Lower leg skin (tissue), 4 donors: ENCODE data around the gene PLIN3. TPM values are rescaled to one million over a fixed set of nuclear protein-coding genes. Genes with fewer than 3 reads are reported as not detected.
"Not testable (repeated sequence)": the region's sequence is repeated elsewhere in the genome, so short reads cannot be mapped to it uniquely, and the experiment has no call there.

Experiments used
- DNase-seq, 2 donors: peaks; one replicate each; pipeline ENCODE4 v3.0.0-alpha.2; 2019; ENCODE audit warnings: low spot score in 2 of 2
- H3K4me3 ChIP-seq: fragments of 200-600 bp; sonication (generic); 2 replicates; pipeline ENCODE4 v1.5.1; 2017; ENCODE audit warnings: mild to moderate bottlenecking, low read depth; ENCODE audit not compliant: poor library complexity, severe bottlenecking
- CTCF ChIP-seq, 3 donors: fragments of 450-650 bp; IDR thresholded peaks; one replicate each; pipeline ENCODE4 v1.5.1; 2016; ENCODE audit warnings: antibody characterized with exemption in 3 of 3, mild to moderate bottlenecking in 3 of 3, moderate library complexity in 2 of 3
- POLR2A ChIP-seq, 2 donors: fragments of 450-650 bp; IDR thresholded peaks; one replicate each; pipeline ENCODE4 v1.6.1; 2016 to 2017; ENCODE audit warnings: antibody characterized with exemption in 2 of 2, mild to moderate bottlenecking in 1 of 2, moderate library complexity in 1 of 2
- WGBS, 2 donors: methylation state at CpG; one replicate each; pipeline ENCODE4 v1.1.5; 2018; 5-methylcytosine and 5-hydroxymethylcytosine counted together
- intact Hi-C: fragments of 100-400 bp; cut with DNase I; formaldehyde crosslinking; loops from one replicate; pipeline ENCODE4 v1.15.0; 2023; ENCODE audit warnings: low total_unique reads
- total RNA-seq, 4 donors: library from RNA; depleted of rRNA; stranded (reverse); fragments of >200 nt; gene quantifications; one replicate each; pipeline ENCODE4 v1.1.0, GENCODE V29; 2016

Gene PLIN3
- total RNA-seq, 4 donors from 2014 or later = 59.6 to 92.3 (median 68.5) TPM

- TF ChIP-seq POLR2A (IDR thresholded peaks at IDR 0.05) (no peak), CTCF (IDR thresholded peaks at IDR 0.05) (peak in 1 of 3 donors; percentile 84)
- no peak overlapping the region for H3K4me3 ChIP-seq
- 62 to 67% methylated on average over 12 of the region's 12 CpGs for WGBS, 2 donors
- peak; percentile 80 to 97 for DNase-seq
- intact Hi-C loops = loop anchor here (5.0 kb wide), 2 partner anchors 41 to 106 kb away; no protein-coding TSS in a partner anchor
Observed at GRCh38 chr19:4811328-4812131, 55.9 kb downstream of the PLIN3 start.

- no peak overlapping the region for H3K4me3 ChIP-seq
- intact Hi-C loops = loop anchor here (5.0 kb wide), 1 partner anchor 225 kb away; no protein-coding TSS in a partner anchor
- DNase-seq = no peak
- TF ChIP-seq POLR2A (IDR thresholded peaks at IDR 0.05) (no peak), CTCF (IDR thresholded peaks at IDR 0.05) (no peak)
- 68 to 88% methylated on average over 6 of the region's 6 CpGs for whole genome bisulfite sequencing, 2 donors
Observed at GRCh38 chr19:4807188-4807587, 60.3 kb downstream of the PLIN3 start.

GRCh38 chr19:4806384-4806783 lies 61.1 kb downstream of the PLIN3 start:
- intact Hi-C loops = loop anchor here (5.0 kb wide), 1 partner anchor 226 kb away; no protein-coding TSS in a partner anchor
- no peak overlapping the region for H3K4me3 ChIP-seq

GRCh38 chr19:4805140-4805539 lies 62.3 kb downstream of the PLIN3 start:
- intact Hi-C loops = loop anchor here (5.0 kb wide), 1 partner anchor 227 kb away; no protein-coding TSS in a partner anchor
- 88 to 95% methylated on average over 6 of the region's 6 CpGs for WGBS, 2 donors
- not testable (repeated sequence) for H3K4me3 ChIP-seq, DNase-seq

More at GRCh38 chr19:4806384-4806783, 61.1 kb downstream of the PLIN3 start:
- no peak for DNase-seq
- TF ChIP-seq POLR2A (IDR thresholded peaks at IDR 0.05) = no peak
- no peak for TF ChIP-seq CTCF (IDR thresholded peaks at IDR 0.05)
- 77 to 79% methylated on average over 6 of the region's 6 CpGs for WGBS, 2 donors

- TF ChIP-seq POLR2A (IDR thresholded peaks at IDR 0.05) = no peak
- TF ChIP-seq CTCF (IDR thresholded peaks at IDR 0.05) = peak in 1 of 3 donors; percentile 28
- intact Hi-C loops = loop anchor here (5.0 kb wide), 1 partner anchor 72 kb away; no protein-coding TSS in a partner anchor
- no peak for DNase-seq
- 48 to 50% methylated on average over 32 to 33 of the region's 33 CpGs for WGBS, 2 donors
- no peak overlapping the region for H3K4me3 ChIP-seq
Observed at GRCh38 chr19:4803736-4804695, 63.5 kb downstream of the PLIN3 start.
